A549 (cell line): ENCODE measurements around the gene SPATA6L. TPM values are rescaled to one million over a fixed set of nuclear protein-coding genes. Genes with fewer than 3 reads are reported as not detected.

Source experiments
- ATAC-seq, 2 experiments: fragments of 200-7000 bp in 1 of 2; fragments of >200 bp in 1 of 2; cut with Nextera tagmentation in 1 of 2; cut with Tn5 transposase in 1 of 2; 3 replicates each; pipeline versions ENCODE4 v1.8.0 to v1.9.1; 2018 to 2020; ENCODE audit warnings: mild to moderate bottlenecking in 1 of 2, moderate library complexity in 1 of 2
- CTCF ChIA-PET: fragments of 300-600 bp; sonication (Branson Sonifier 250); formaldehyde crosslinking; extraction: SDS; loops from one replicate; lab custom pipeline; 2021; ENCODE audit warnings: antibody characterized with exemption, inconsistent platforms; lab: Yijun Ruan, JAX
- POLR2A ChIA-PET: fragments of 350-600 bp; formaldehyde crosslinking; extraction: SDS; loops from one replicate; lab custom pipeline; 2021; ENCODE audit warnings: antibody characterized with exemption, inconsistent platforms; lab: Yijun Ruan, JAX
- DNase-seq, 2 experiments: peaks; one replicate each; pipeline versions ENCODE4 v3.0.0 to v3.0.0-alpha.2; 2011 to 2016; ENCODE audit warnings: low read depth in 1 of 2, low spot score in 1 of 2
- FAIRE-seq: peaks from 2 replicates; lab custom pipeline; 2011; peaks lifted over from hg19 to GRCh38; lab: Jason Lieb, UNC
- H3K27ac ChIP-seq, 2 experiments: fragments of >200 bp; sonication (Bioruptor Twin); formaldehyde crosslinking; 3 replicates each; pipeline ENCODE4 v1.5.1; 2016 to 2017
- H3K4me1 ChIP-seq: fragments of >200 bp; sonication (Bioruptor Twin); formaldehyde crosslinking; 3 replicates; pipeline ENCODE4 v1.6.1; 2016
- H3K4me2 ChIP-seq: fragments of >200 bp; sonication (Bioruptor Twin); formaldehyde crosslinking; 3 replicates; pipeline ENCODE4 v1.6.1; 2016
- H3K4me3 ChIP-seq: fragments of >200 bp; sonication (Bioruptor Twin); formaldehyde crosslinking; 3 replicates; pipeline ENCODE4 v1.5.1; 2016
- H3K9me3 ChIP-seq: fragments of >200 bp; sonication (Bioruptor Twin); formaldehyde crosslinking; 3 replicates; pipeline ENCODE4 v1.6.1; 2016
- BCL3 ChIP-seq: fragments of >200 bp; sonication (Bioruptor Twin); formaldehyde crosslinking; IDR thresholded peaks from 3 replicates; pipeline ENCODE4 v1.6.1; 2016
- CBX2 ChIP-seq: fragments of 200-600 bp; sonication (generic); IDR thresholded peaks from 2 replicates; pipeline ENCODE4 v1.6.1; 2016; ENCODE audit warnings: low read depth, mild to moderate bottlenecking, borderline replicate concordance
- CHD2 ChIP-seq: fragments of 150-350 bp; IDR thresholded peaks from 2 replicates; pipeline ENCODE4 v1.6.1; 2014; ENCODE audit warnings: low read length; ENCODE audit not compliant: partially characterized antibody
- EHMT2 ChIP-seq: fragments of 200-600 bp; sonication (generic); IDR thresholded peaks from 2 replicates; pipeline ENCODE4 v1.6.1; 2016; ENCODE audit warnings: antibody characterized with exemption, low read depth, mild to moderate bottlenecking, moderate library complexity
- ELK1 ChIP-seq: fragments of 150-350 bp; IDR thresholded peaks from 2 replicates; pipeline ENCODE4 v1.6.1; 2014; ENCODE audit warnings: low read depth, mild to moderate bottlenecking, low read length
- FOSL2 ChIP-seq, 2 experiments: fragments of 450-650 bp in 1 of 2; fragments of >200 bp in 1 of 2; sonication (Bioruptor Twin) in 1 of 2; formaldehyde crosslinking; IDR thresholded peaks; 2 replicates each; pipeline versions ENCODE4 v1.5.0 to v1.6.1; 2016 to 2020; ENCODE audit warnings: mild to moderate bottlenecking in 1 of 2, moderate library complexity in 1 of 2
- HEYL ChIP-seq: fragments of 250-450 bp; sonication (Bioruptor Pico); IDR thresholded peaks from 2 replicates; pipeline ENCODE4 v1.8.0; 2021; ENCODE audit warnings: mild to moderate bottlenecking, moderate library complexity
- HOXA7 ChIP-seq: fragments of 250-450 bp; sonication (Bioruptor Pico); IDR thresholded peaks from 2 replicates; pipeline ENCODE4 v1.5.0; 2020; ENCODE audit warnings: mild to moderate bottlenecking, moderate library complexity
- MAX ChIP-seq: IDR thresholded peaks from 2 replicates; pipeline ENCODE4 v1.6.1; 2012
- MAZ ChIP-seq: fragments of 150-350 bp; IDR thresholded peaks from 2 replicates; pipeline ENCODE4 v1.6.1; 2014; ENCODE audit warnings: antibody characterized with exemption, low read depth, low read length, borderline replicate concordance
- MYC ChIP-seq: IDR thresholded peaks from 2 replicates; pipeline ENCODE4 v1.6.1; 2012; ENCODE audit warnings: mild to moderate bottlenecking, inconsistent platforms, low read length, improper control_type of control experiment, borderline replicate concordance
- NPAS2 ChIP-seq: fragments of 250-450 bp; sonication (Bioruptor Pico); IDR thresholded peaks from 2 replicates; pipeline ENCODE4 v1.8.0; 2022; ENCODE audit warnings: mild to moderate bottlenecking, moderate library complexity, borderline replicate concordance
- NR3C1 ChIP-seq: fragments of >200 bp; sonication (Bioruptor Twin); formaldehyde crosslinking; IDR thresholded peaks from 3 replicates; pipeline ENCODE4 v1.6.1; 2017
- POLR2A ChIP-seq: IDR thresholded peaks from 2 replicates; pipeline ENCODE4 v1.6.1; 2012; ENCODE audit warnings: mild to moderate bottlenecking, low read length
- POLR2AphosphoS2 ChIP-seq: conservative IDR thresholded peaks from 2 replicates; pipeline ENCODE4 v1.6.1; 2012; ENCODE audit warnings: low read length, improper control_type of control experiment, inconsistent platforms
- RAD21 ChIP-seq, 2 experiments: fragments of >200 bp in 1 of 2; sonication (Bioruptor Twin) in 1 of 2; formaldehyde crosslinking in 1 of 2; IDR thresholded peaks in 1 of 2; conservative IDR thresholded peaks in 1 of 2; 2 replicates in 1 of 2; 3 replicates in 1 of 2; pipeline ENCODE4 v1.6.1; 2012 to 2018; ENCODE audit warnings: inconsistent platforms in 1 of 2
- RARB ChIP-seq: fragments of 250-450 bp; sonication (Bioruptor Pico); IDR thresholded peaks from 2 replicates; pipeline ENCODE4 v1.8.0; 2021; ENCODE audit warnings: mild to moderate bottlenecking, moderate library complexity
- SREBF2 ChIP-seq: fragments of 450-650 bp; IDR thresholded peaks from 2 replicates; pipeline ENCODE4 v1.6.1; 2014; ENCODE audit warnings: mild to moderate bottlenecking, moderate library complexity
- TFCP2L1 ChIP-seq: fragments of 250-450 bp; sonication (Bioruptor Pico); IDR thresholded peaks from 2 replicates; pipeline ENCODE4 v1.5.0; 2021; ENCODE audit warnings: mild to moderate bottlenecking
- ZC3H11A ChIP-seq: fragments of 450-650 bp; IDR thresholded peaks from 2 replicates; pipeline ENCODE4 v1.6.1; 2014; ENCODE audit warnings: antibody characterized with exemption, mild to moderate bottlenecking
- ZFP36 ChIP-seq: fragments of 450-650 bp; IDR thresholded peaks from 2 replicates; pipeline ENCODE4 v1.6.1; 2014; ENCODE audit warnings: borderline replicate concordance; ENCODE audit not compliant: partially characterized antibody
- whole genome bisulfite sequencing: methylation state at CpG from one replicate; pipeline ENCODE4 v1.1.6; 2017; ENCODE audit errors: missing lambda C conversion rate; 5-methylcytosine and 5-hydroxymethylcytosine counted together
- polyA plus RNA-seq, 4 experiments: library from polyadenylated mRNA; depleted of rRNA in 3 of 4; stranded (reverse); fragments of >200 nt; fragmentation: RNase III in 1 of 4; extraction: RNeasy Plus Mini Kit Qiagen cat#74134 plus additional on column Dnase treatment in 1 of 4; gene quantifications; 2 replicates in 3 of 4; 3 replicates in 1 of 4; pipeline ENCODE4 v1.2.3, GENCODE V29; 2011 to 2017

The SPATA6L gene
- polyA plus RNA-seq, 2 of the 4 experiments (the other 2 are of a cell fraction): 0.99 to 6.6 TPM

DNA sequence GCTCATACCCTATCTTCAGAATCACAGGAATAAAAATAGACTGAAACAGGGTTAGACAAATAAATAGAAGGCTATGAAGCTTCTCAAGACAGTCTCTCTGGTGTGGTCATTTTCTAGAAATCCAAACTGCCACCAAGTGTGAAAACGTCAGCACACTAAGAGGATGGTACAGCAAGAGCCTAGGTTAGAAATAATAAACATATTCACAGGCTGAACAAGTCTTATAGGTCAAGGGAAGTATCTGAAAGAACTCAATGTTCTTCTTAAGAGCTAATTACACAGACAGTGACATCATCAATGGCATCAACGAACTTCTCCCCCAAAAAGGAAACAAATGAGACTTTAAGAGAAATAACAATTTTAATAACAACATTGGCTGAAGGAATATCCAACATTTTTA lies 26.9 kb downstream of the SPATA6L start:
- Histone ChIP-seq H3K4me3 (no peak overlapping the region), H3K4me1 (no peaks in the 10 kb centered on the region), H3K4me2 (no peak overlapping the region), H3K9me3 (no peaks in the 10 kb centered on the region), H3K27ac (no peak overlapping the region)
- FAIRE-seq (no peak), ATAC-seq (no peak), DNase-seq (no peak)
- 21% methylated on average over 2 of the region's 2 CpGs for WGBS
- POLR2A ChIA-PET: no interaction called here
- CTCF ChIA-PET: interaction anchor here (0.6 to 2.2 kb wide), 10 partner anchors 11 to 1265 kb away, joined by 3 to 18 read pairs (median 4); no protein-coding TSS in a partner anchor
- no peak for TF ChIP-seq FOSL2 (IDR thresholded peaks at IDR 0.05)
- no peak for TF ChIP-seq FOSL2 (CRISPR knock-in tag; IDR thresholded peaks at IDR 0.05)
- TF ChIP-seq NR3C1: no peak
- TF ChIP-seq HEYL: no peak
- TF ChIP-seq ZFP36: no peak
- no peak for TF ChIP-seq ELK1

DNA sequence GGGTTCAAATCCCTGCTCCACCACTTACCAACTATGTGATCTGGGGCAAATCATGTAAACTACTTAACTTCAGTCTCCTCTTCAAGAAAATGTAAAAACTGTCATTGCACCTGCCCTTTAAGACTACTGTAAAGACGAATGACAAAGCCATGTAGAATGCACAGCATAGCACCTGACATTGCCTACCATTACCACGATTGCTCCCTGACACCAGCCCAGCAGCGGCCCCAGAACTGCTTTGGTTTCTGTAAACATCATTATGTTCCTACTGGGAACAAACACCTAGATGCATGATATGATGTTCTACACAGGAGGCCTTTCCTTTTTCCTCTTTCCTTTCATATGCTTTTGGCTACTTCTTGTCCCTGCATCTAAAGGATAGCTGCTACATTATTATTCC lies 27.3 kb downstream of the SPATA6L start:
- TF ChIP-seq CBX2 (no peak), SREBF2 (no peak), ZC3H11A (no peak), MYC (no peak), CHD2 (no peak), RAD21 (conservative IDR thresholded peaks at IDR 0.05 in 1 of 2, IDR thresholded peaks at IDR 0.05 in 1 of 2) (no peak), ZFP36 (no peak)
- CTCF ChIA-PET: interaction anchor here (1.4 to 2.2 kb wide), 4 partner anchors 11 to 263 kb away, joined by 4 to 18 read pairs (median 4); no protein-coding TSS in a partner anchor
- no peak for ATAC-seq

GRCh38 chr9:4630836-4631235 lies 35.4 kb downstream of the SPATA6L start:
- no peaks in the 10 kb centered on the region for H3K9me3 ChIP-seq
- CTCF ChIA-PET: no interaction called here
- H3K4me3 ChIP-seq: no peak overlapping the region
- no peak overlapping the region for H3K4me2 ChIP-seq
- H3K4me1 ChIP-seq: no peaks in the 10 kb centered on the region
- no peak for TF ChIP-seq POLR2A
- no peak for DNase-seq
- H3K27ac ChIP-seq: no peak overlapping the region
- no peak for ATAC-seq
- FAIRE-seq: no peak
- POLR2A ChIA-PET: no interaction called here
- WGBS: 43% methylated on average over 2 of the region's 2 CpGs

More for the DNA sequence above, 27.3 kb downstream of the SPATA6L start:
- POLR2A ChIA-PET: no interaction called here
- Histone ChIP-seq H3K4me2 (no peak overlapping the region), H3K9me3 (no peaks in the 10 kb centered on the region), H3K4me1 (no peaks in the 10 kb centered on the region), H3K4me3 (no peak overlapping the region), H3K27ac (no peak overlapping the region)
- WGBS: 68% methylated on average over 3 of the region's 3 CpGs
- DNase-seq (no peak), FAIRE-seq (no peak)

- TF ChIP-seq MAX: no peak
- TF ChIP-seq BCL3: no peak
- TF ChIP-seq EHMT2: no peak
- no peak for TF ChIP-seq RARB (CRISPR knock-in tag)
- no peak for TF ChIP-seq NPAS2 (CRISPR knock-in tag)
- no peak for TF ChIP-seq TFCP2L1
- TF ChIP-seq HOXA7 (CRISPR knock-in tag): no peak
- no peak for TF ChIP-seq HEYL
- no peak for TF ChIP-seq MAZ
- TF ChIP-seq POLR2AphosphoS2: no peak
- H3K4me1 ChIP-seq: no peaks in the 10 kb centered on the region
- no peak overlapping the region for H3K4me2 ChIP-seq
- no peak overlapping the region for H3K4me3 ChIP-seq
- FAIRE-seq (no peak), ATAC-seq (no peak), DNase-seq (no peak)
- no peaks in the 10 kb centered on the region for H3K9me3 ChIP-seq
- H3K27ac ChIP-seq: no peak overlapping the region
- CTCF ChIA-PET: interaction anchor here (1.5 to 1.9 kb wide), 2 partner anchors 17 to 19 kb away, joined by 3 to 7 read pairs; no protein-coding TSS in a partner anchor
- 81% methylated on average over 10 of the region's 10 CpGs for WGBS
- POLR2A ChIA-PET: no interaction called here
Observed at GRCh38 chr9:4622016-4622415, 44.3 kb downstream of the SPATA6L start.
